ENCODE results near the gene GPX1. TPM values are rescaled to one million over a fixed set of nuclear protein-coding genes. Genes with fewer than 3 reads are reported as not detected.
A peak's percentile ranks its signal among the peaks of the same experiment; 100 is the strongest.
"Not testable (repeated sequence)": the region's sequence is repeated elsewhere in the genome, so short reads cannot be mapped to it uniquely, and the experiment has no call there.

Gene GPX1
- total RNA-seq, 4 donors from 2014 or later, result 126 to 400 (median 228) TPM

DNA sequence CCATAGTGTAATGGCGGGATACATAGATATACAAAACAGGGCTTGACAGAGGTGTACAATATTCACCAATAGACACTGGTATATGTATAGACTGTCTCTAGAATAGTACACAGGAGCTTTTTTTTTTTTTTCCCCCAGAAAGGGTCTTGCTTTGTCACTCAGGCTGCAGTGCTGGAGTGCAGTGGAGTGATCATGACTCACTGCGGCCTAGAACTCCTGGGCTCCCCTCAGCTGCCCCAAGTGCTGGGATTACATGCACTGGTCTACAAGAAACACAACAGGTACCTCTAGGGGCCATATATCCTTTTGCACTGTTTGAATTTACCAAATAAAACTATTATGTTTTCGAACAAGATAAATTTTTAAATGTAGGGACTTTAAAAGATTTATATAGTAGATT is 41.3 kb upstream of the GPX1 start:
- DNase-seq, result no peak
- intact Hi-C loops (cut with DNase I), result no loop called here
- no peaks in the 10 kb centered on the region for H3K27me3 ChIP-seq
- H3K9me3 ChIP-seq, result no peaks in the 10 kb centered on the region
- 93 to 95% methylated on average over 3 of the region's 3 CpGs for WGBS, 2 donors
- no peak overlapping the region for H3K4me3 ChIP-seq
- H3K4me1 ChIP-seq, result peaks cover 0 to 83% (median 38%) of the 10 kb centered on the region in 3 donors
- peaks cover 0 to 71% (median 0%) of the 10 kb centered on the region in 3 donors for H3K36me3 ChIP-seq
- TF ChIP-seq POLR2A (IDR thresholded peaks at IDR 0.05), result no peak
- TF ChIP-seq, protein P1, sequence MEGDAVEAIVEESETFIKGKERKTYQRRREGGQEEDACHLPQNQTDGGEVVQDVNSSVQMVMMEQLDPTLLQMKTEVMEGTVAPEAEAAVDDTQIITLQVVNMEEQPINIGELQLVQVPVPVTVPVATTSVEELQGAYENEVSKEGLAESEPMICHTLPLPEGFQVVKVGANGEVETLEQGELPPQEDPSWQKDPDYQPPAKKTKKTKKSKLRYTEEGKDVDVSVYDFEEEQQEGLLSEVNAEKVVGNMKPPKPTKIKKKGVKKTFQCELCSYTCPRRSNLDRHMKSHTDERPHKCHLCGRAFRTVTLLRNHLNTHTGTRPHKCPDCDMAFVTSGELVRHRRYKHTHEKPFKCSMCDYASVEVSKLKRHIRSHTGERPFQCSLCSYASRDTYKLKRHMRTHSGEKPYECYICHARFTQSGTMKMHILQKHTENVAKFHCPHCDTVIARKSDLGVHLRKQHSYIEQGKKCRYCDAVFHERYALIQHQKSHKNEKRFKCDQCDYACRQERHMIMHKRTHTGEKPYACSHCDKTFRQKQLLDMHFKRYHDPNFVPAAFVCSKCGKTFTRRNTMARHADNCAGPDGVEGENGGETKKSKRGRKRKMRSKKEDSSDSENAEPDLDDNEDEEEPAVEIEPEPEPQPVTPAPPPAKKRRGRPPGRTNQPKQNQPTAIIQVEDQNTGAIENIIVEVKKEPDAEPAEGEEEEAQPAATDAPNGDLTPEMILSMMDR (IDR thresholded peaks at IDR 0.05), result no peak
- no peak overlapping the region for H3K27ac ChIP-seq

DNA sequence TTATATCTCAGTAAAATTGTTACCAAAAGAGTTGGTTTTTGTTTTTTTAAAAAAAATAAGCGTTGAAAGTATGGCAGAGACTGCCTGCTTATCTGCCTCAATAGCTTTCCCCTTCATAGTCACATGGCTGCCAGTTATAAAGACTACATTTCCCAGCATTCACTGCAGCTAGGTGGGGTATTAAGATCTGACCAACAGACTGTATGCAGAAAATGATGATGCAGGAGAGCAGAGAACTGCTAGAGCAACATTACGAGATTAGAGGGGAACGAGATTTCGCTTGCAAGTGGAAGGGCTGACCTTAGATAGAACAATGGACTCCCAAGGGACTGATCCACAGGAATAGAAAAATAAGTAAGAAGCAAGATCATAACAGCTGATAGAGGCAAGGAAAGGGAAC is 39.3 kb upstream of the GPX1 start:
- no peaks in the 10 kb centered on the region for H3K9me3 ChIP-seq
- H3K27ac ChIP-seq, result peak overlapping the region in 2 of 4 donors; percentile 40 to 57
- no peak for TF ChIP-seq POLR2A (IDR thresholded peaks at IDR 0.05)
- no peak for DNase-seq
- no peaks in the 10 kb centered on the region for H3K27me3 ChIP-seq
- peaks cover 0 to 86% (median 37%) of the 10 kb centered on the region in 3 donors for H3K4me1 ChIP-seq
- WGBS, 2 donors, result 52 to 57% methylated on average over 4 of the region's 4 CpGs
- peaks cover 0 to 64% (median 0%) of the 10 kb centered on the region in 3 donors for H3K36me3 ChIP-seq
- intact Hi-C loops (cut with DNase I), result no loop called here
- H3K4me3 ChIP-seq, result no peak overlapping the region

DNA sequence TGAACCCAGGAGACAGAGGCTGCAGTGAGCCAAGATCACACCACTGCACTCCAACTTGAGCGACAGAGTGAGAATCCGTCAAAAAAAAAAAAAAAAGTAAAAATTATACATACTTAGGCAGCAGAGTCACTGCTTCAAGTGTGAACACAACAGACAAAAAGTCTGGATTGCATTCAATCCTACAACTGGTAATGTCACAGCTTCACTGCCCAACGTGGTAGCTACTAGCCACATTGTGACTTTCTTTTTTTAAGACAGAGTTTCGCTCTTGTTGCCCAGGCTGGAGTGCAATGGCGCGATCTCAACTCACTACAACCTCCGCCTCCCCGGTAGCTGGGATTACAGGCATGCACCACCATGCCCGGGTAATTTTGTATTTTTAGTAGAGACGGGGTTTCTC is 33.2 kb upstream of the GPX1 start:
- intact Hi-C loops (cut with DNase I), result not testable (repeated sequence)

DNA sequence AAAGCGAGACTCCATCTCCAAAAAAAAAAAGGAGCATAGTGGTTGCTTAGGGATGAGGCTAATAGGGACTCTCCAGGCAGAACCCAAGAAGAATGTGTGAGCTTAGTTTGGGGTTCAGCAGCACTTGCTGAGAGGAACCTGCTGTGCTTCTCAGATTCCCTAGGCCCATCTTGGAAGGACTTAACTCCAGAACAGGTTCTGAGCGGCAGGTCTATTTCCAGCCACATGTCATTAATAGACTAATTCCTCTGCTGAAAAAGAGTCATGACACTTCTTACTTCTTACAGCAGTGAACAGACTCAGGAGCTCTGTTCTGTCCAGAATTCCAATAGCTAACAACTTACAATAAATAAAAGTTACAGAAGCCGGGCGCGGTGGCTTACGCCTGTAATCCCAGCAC is 31.1 kb upstream of the GPX1 start:
- TF ChIP-seq, protein P1 (IDR thresholded peaks at IDR 0.05), result no peak
- TF ChIP-seq POLR2A (IDR thresholded peaks at IDR 0.05), result no peak
- WGBS, 2 donors, result 97% methylated on average over 6 of the region's 6 CpGs
- no peak overlapping the region for H3K4me3 ChIP-seq
- H3K27me3 ChIP-seq, result no peaks in the 10 kb centered on the region
- H3K27ac ChIP-seq, result peak overlapping the region in 1 of 4 donors; percentile 14
- no peak for DNase-seq
- no peaks in the 10 kb centered on the region for H3K9me3 ChIP-seq
- peaks cover 0 to 18% (median 0%) of the 10 kb centered on the region in 3 donors for H3K36me3 ChIP-seq
- H3K4me1 ChIP-seq, result peaks cover 0 to 92% (median 5%) of the 10 kb centered on the region in 3 donors
- intact Hi-C loops (cut with DNase I), result no loop called here

More for the DNA sequence above, 33.2 kb upstream of the GPX1 start:
- Histone ChIP-seq H3K36me3 (peaks cover 0 to 38% (median 0%) of the 10 kb centered on the region in 3 donors), H3K4me1 (peaks cover 0 to 88% (median 5%) of the 10 kb centered on the region in 3 donors)
- H3K9me3 ChIP-seq, H3K4me3 ChIP-seq, H3K27ac ChIP-seq, H3K27me3 ChIP-seq, DNase-seq: not testable (repeated sequence)
- 70 to 78% methylated on average over 10 of the region's 10 CpGs for WGBS, 2 donors

DNA sequence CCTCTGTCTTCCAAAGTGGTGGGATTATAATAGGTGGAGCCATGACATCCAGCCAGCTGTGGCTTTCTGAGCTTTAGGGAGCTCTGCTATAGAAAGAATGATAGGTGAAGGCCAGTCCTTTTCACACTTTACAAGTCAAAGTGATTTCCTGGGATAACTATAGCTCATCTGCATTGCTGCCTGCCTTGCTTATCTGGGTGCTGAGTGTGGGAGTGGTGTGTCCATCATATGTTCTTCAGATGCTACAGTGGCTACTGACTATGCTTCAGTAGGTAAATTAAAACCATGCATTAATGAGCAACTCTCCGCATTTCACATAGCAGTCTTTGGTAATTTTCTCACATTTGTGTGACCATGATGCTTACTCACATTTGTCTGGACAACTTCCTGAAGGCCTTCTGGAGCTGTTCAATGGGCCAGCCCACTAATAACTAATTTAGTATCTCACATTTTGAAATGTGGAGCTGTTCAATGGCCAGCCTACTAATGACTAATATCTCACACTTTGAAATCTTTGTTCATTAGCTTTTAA is 30.2 kb upstream of the GPX1 start:
- Histone ChIP-seq H3K27ac (peak overlapping the region in 1 of 4 donors; percentile 19), H3K4me3 (no peak overlapping the region), H3K27me3 (no peaks in the 10 kb centered on the region), H3K4me1 (peaks cover 0 to 94% (median 5%) of the 10 kb centered on the region in 3 donors), H3K36me3 (peaks cover 0 to 13% (median 0%) of the 10 kb centered on the region in 3 donors), H3K9me3 (no peaks in the 10 kb centered on the region)
- DNase-seq, result no peak
- intact Hi-C loops (cut with DNase I), result no loop called here
- TF ChIP-seq, protein P1 (IDR thresholded peaks at IDR 0.05), result no peak
- TF ChIP-seq POLR2A (IDR thresholded peaks at IDR 0.05), result no peak
- WGBS, 2 donors, result 83 to 84% methylated on average over 1 of the region's 1 CpG

DNA sequence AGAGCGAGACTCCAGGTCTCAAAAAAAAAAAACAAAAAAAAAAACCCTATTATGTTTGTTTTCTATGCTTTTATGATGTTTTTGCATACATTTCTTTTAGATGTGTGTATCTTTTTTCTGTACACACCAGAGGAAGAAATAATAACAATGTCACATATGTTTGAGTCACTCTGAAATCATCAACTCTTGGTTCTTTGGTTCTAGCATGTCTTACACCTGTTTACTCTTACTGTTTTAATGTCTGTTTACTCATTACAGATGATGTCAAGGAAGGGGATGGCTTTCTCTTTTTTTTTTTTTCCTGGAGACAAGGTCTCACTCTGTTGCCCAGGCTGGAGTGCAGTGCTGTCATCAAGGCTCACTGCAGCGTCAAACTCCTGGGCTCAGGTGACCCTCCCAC is 29.6 kb upstream of the GPX1 start:
- H3K27ac ChIP-seq, result peak overlapping the region in 1 of 4 donors; percentile 19
- intact Hi-C loops (cut with DNase I), result no loop called here
- DNase-seq, result no peak
- H3K9me3 ChIP-seq, result no peaks in the 10 kb centered on the region
- peaks cover 0 to 13% (median 0%) of the 10 kb centered on the region in 3 donors for H3K36me3 ChIP-seq
- H3K4me1 ChIP-seq, result peaks cover 0 to 95% (median 3%) of the 10 kb centered on the region in 3 donors
- no peak overlapping the region for H3K4me3 ChIP-seq
- no peaks in the 10 kb centered on the region for H3K27me3 ChIP-seq
- TF ChIP-seq POLR2A (IDR thresholded peaks at IDR 0.05), result no peak
- TF ChIP-seq, protein P1 (IDR thresholded peaks at IDR 0.05), result no peak
- 89 to 92% methylated on average over 2 of the region's 2 CpGs for WGBS, 2 donors
